Measurements from ENCODE around the gene MC1R. TPM values are rescaled to one million over a fixed set of nuclear protein-coding genes. Genes with fewer than 3 reads are reported as not detected.

Gene MC1R
- total RNA-seq, 1 donor from 2014 or later = 6.9 TPM

DNA sequence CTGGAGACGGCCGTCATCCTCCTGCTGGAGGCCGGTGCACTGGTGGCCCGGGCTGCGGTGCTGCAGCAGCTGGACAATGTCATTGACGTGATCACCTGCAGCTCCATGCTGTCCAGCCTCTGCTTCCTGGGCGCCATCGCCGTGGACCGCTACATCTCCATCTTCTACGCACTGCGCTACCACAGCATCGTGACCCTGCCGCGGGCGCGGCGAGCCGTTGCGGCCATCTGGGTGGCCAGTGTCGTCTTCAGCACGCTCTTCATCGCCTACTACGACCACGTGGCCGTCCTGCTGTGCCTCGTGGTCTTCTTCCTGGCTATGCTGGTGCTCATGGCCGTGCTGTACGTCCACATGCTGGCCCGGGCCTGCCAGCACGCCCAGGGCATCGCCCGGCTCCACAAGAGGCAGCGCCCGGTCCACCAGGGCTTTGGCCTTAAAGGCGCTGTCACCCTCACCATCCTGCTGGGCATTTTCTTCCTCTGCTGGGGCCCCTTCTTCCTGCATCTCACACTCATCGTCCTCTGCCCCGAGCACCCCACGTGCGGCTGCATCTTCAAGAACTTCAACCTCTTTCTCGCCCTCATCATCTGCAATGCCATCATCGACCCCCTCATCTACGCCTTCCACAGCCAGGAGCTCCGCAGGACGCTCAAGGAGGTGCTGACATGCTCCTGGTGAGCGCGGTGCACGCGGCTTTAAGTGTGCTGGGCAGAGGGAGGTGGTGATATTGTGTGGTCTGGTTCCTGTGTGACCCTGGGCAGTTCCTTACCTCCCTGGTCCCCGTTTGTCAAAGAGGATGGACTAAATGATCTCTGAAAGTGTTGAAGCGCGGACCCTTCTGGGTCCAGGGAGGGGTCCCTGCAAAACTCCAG, 1.1 kb downstream of the MC1R start:
- no peak for DNase-seq (ENCODE audit: extremely low spot score, unreplicated experiment)
- Mint-ChIP-seq H3K4me3 (ENCODE audit: unreplicated experiment) (no peak overlapping the region), H3K27ac (ENCODE audit: unreplicated experiment) (peak overlapping the region; percentile 67), H3K27me3 (ENCODE audit: unreplicated experiment) (no peaks in the 10 kb centered on the region), H3K36me3 (ENCODE audit: unreplicated experiment) (no peaks in the 10 kb centered on the region), H3K9me3 (ENCODE audit: unreplicated experiment) (no peaks in the 10 kb centered on the region), H3K4me1 (ENCODE audit: unreplicated experiment) (peaks cover 48% of the 10 kb centered on the region)
- TF ChIP-seq, protein P1, sequence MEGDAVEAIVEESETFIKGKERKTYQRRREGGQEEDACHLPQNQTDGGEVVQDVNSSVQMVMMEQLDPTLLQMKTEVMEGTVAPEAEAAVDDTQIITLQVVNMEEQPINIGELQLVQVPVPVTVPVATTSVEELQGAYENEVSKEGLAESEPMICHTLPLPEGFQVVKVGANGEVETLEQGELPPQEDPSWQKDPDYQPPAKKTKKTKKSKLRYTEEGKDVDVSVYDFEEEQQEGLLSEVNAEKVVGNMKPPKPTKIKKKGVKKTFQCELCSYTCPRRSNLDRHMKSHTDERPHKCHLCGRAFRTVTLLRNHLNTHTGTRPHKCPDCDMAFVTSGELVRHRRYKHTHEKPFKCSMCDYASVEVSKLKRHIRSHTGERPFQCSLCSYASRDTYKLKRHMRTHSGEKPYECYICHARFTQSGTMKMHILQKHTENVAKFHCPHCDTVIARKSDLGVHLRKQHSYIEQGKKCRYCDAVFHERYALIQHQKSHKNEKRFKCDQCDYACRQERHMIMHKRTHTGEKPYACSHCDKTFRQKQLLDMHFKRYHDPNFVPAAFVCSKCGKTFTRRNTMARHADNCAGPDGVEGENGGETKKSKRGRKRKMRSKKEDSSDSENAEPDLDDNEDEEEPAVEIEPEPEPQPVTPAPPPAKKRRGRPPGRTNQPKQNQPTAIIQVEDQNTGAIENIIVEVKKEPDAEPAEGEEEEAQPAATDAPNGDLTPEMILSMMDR (IDR thresholded peaks at IDR 0.05) = no peak

DNA sequence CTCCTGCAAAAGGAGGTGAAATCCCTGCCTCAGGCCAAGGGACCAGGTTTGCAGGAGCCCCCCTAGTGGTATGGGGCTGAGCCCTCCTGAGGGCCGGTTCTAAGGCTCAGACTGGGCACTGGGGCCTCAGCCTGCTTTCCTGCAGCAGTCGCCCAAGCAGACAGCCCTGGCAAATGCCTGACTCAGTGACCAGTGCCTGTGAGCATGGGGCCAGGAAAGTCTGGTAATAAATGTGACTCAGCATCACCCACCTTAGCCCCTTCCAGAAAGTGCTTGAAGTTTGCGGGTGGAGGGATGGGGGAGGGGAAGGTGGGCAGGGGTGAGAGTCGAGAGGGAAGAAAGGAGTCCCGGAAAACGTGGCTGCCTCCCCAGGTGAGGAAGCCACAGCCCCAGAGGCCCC, 2.1 kb downstream of the MC1R start:
- Mint-ChIP-seq H3K27ac (ENCODE audit: unreplicated experiment) (peak overlapping the region; percentile 99), H3K4me3 (ENCODE audit: unreplicated experiment) (peak overlapping the region; percentile 54), H3K27me3 (ENCODE audit: unreplicated experiment) (no peaks in the 10 kb centered on the region), H3K9me3 (ENCODE audit: unreplicated experiment) (no peaks in the 10 kb centered on the region), H3K36me3 (ENCODE audit: unreplicated experiment) (no peaks in the 10 kb centered on the region), H3K4me1 (ENCODE audit: unreplicated experiment) (peaks cover 56% of the 10 kb centered on the region)
- no peak for DNase-seq (ENCODE audit: extremely low spot score, unreplicated experiment)
- TF ChIP-seq, protein P1 (IDR thresholded peaks at IDR 0.05) = no peak

DNA sequence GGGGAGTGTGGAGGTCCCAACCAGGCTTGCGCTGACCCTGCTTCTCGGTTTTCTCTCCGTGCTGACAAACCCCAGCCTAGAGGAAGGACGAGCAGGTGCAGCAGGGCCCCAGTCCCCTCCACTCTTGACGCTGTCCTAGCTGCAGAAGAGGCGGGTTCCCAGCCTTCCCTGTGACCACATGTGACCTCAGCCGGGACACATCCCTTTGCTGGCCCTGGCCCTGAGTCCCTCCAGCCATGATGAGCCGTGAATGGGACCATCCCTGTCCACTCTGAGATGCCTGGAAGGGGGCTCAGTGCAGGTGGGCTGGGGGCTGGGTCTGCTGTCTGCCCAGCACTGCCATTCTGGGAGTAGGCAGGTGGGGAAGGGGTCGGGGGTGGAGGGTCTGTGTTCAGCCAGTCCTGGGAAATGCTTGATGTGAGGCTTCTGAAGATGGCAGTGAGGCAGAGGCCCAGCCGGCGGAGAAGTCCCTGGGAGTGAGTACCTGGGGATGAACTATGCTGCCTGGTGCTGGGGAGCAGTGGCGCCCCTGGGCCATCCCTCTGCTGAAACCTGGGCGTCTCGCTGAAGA, 2.6 kb downstream of the MC1R start:
- Mint-ChIP-seq H3K4me1 (ENCODE audit: unreplicated experiment) (peaks cover 56% of the 10 kb centered on the region), H3K4me3 (ENCODE audit: unreplicated experiment) (peak overlapping the region; percentile 88), H3K27me3 (ENCODE audit: unreplicated experiment) (no peaks in the 10 kb centered on the region), H3K27ac (ENCODE audit: unreplicated experiment) (peak overlapping the region; percentile 99), H3K9me3 (ENCODE audit: unreplicated experiment) (no peaks in the 10 kb centered on the region), H3K36me3 (ENCODE audit: unreplicated experiment) (no peaks in the 10 kb centered on the region)
- no peak for DNase-seq (ENCODE audit: extremely low spot score, unreplicated experiment)
- TF ChIP-seq, protein P1 (IDR thresholded peaks at IDR 0.05) = no peak

- DNase-seq (ENCODE audit: extremely low spot score, unreplicated experiment) = peak; percentile 96
- TF ChIP-seq, protein P1 (IDR thresholded peaks at IDR 0.05) = no peak
- Mint-ChIP-seq H3K4me1 (ENCODE audit: unreplicated experiment) (peaks cover 60% of the 10 kb centered on the region), H3K36me3 (ENCODE audit: unreplicated experiment) (no peaks in the 10 kb centered on the region), H3K27me3 (ENCODE audit: unreplicated experiment) (no peaks in the 10 kb centered on the region), H3K27ac (ENCODE audit: unreplicated experiment) (peak overlapping the region; percentile 99), H3K4me3 (ENCODE audit: unreplicated experiment) (peak overlapping the region; percentile 88), H3K9me3 (ENCODE audit: unreplicated experiment) (no peaks in the 10 kb centered on the region)
Observed at GRCh38 chr16:89921702-89922476, 3.2 kb downstream of the MC1R start.
